GM12878 (cell line): ENCODE data around the gene TTLL11. TPM values are rescaled to one million over a fixed set of nuclear protein-coding genes. Genes with fewer than 3 reads are reported as not detected.

Experiments
- ATAC-seq: fragments of 200-7000 bp; cut with Tn5 transposase; 3 replicates; pipeline ENCODE4 v1.9.1; 2020; ENCODE audit warnings: mild to moderate bottlenecking, moderate library complexity
- BruUV-seq: library from RNA; stranded (reverse); fragments of 400-500 nt; replicated peaks from 2 replicates; lab custom pipeline; 2021; lab: Mats Ljungman, UMichigan
- CTCF ChIA-PET: fragments of 300-600 bp; sonication (Branson Sonifier 250); formaldehyde crosslinking; extraction: SDS; loops from one replicate; lab custom pipeline; 2021; ENCODE audit warnings: inconsistent platforms; lab: Yijun Ruan, JAX
- POLR2A ChIA-PET: fragments of 350-600 bp; formaldehyde crosslinking; extraction: SDS; loops from one replicate; lab custom pipeline; 2021; ENCODE audit warnings: inconsistent platforms; lab: Charles Lee
- RAD21 ChIA-PET: fragments of 300-600 bp; sonication (Branson Sonifier 250); formaldehyde crosslinking; loops from one replicate; lab custom pipeline; 2023; ENCODE audit warnings: antibody characterized with exemption; ENCODE audit not compliant: unreplicated experiment; lab: Charles Lee
- SMC1A ChIA-PET: fragments of 300-600 bp; sonication (Branson Sonifier 250); formaldehyde crosslinking; loops from one replicate; lab custom pipeline; 2023; ENCODE audit not compliant: unreplicated experiment, uncharacterized antibody; lab: Charles Lee
- DNase-seq: peaks from one replicate; pipeline ENCODE4 v3.0.0-alpha.2; 2011; ENCODE audit warnings: low read depth, low spot score
- FAIRE-seq: peaks from 3 replicates; lab custom pipeline; 2011; peaks lifted over from hg19 to GRCh38; lab: Jason Lieb, UNC
- H2AFZ ChIP-seq: 2 replicates; pipeline ENCODE4 v1.6.0; 2011; ENCODE audit warnings: low read depth, low read length, control low read depth; ENCODE audit not compliant: control insufficient read depth
- H3K27ac ChIP-seq: 2 replicates; pipeline ENCODE4 v1.5.1; 2011; ENCODE audit warnings: control low read depth; ENCODE audit not compliant: control insufficient read depth, insufficient read depth
- H3K27me3 ChIP-seq, 2 experiments: replicated peaks in 1 of 2; 2 replicates each; pipeline versions ENCODE4 v1.6.0 to v1.6.1; 2011; ENCODE audit warnings: low read length in 1 of 2; ENCODE audit not compliant: control insufficient read depth in 2 of 2, insufficient read depth in 2 of 2
- H3K36me3 ChIP-seq, 2 experiments: 2 replicates each; pipeline ENCODE4 v1.5.1; 2011; ENCODE audit warnings: low read length in 1 of 2; ENCODE audit not compliant: control insufficient read depth in 2 of 2, insufficient read depth in 2 of 2
- H3K4me1 ChIP-seq: 2 replicates; pipeline ENCODE4 v1.6.1; 2011; ENCODE audit warnings: mild to moderate bottlenecking, low read length, moderate library complexity, mixed read lengths; ENCODE audit not compliant: control insufficient read depth, insufficient read depth
- H3K4me2 ChIP-seq: 2 replicates; pipeline ENCODE4 v1.6.0; 2011; ENCODE audit warnings: control low read depth; ENCODE audit not compliant: control insufficient read depth, insufficient read depth
- H3K4me3 ChIP-seq: fragments of 200-600 bp; sonication (generic); 2 replicates; pipeline ENCODE4 v1.5.1; 2016
- H3K79me2 ChIP-seq: 2 replicates; pipeline ENCODE4 v1.6.0; 2011; ENCODE audit warnings: low read length; ENCODE audit not compliant: control insufficient read depth, insufficient read depth
- H3K9ac ChIP-seq: 2 replicates; pipeline ENCODE4 v1.8.0; 2011; ENCODE audit warnings: low read length, control low read depth, mixed read lengths; ENCODE audit not compliant: control insufficient read depth, insufficient read depth
- H3K9me3 ChIP-seq: replicated peaks from 3 replicates; pipeline ENCODE4 v1.5.1; 2011; ENCODE audit warnings: mild to moderate bottlenecking, low read length; ENCODE audit not compliant: control insufficient read depth, insufficient read depth
- H4K20me1 ChIP-seq: 2 replicates; pipeline ENCODE4 v1.6.0; 2011; ENCODE audit not compliant: control insufficient read depth, insufficient read depth
- BACH1 ChIP-seq: fragments of 450-650 bp; IDR thresholded peaks from 2 replicates; pipeline ENCODE4 v1.6.1; 2017; ENCODE audit warnings: mild to moderate bottlenecking, borderline replicate concordance
- BCL3 ChIP-seq: IDR thresholded peaks from 2 replicates; pipeline ENCODE4 v1.6.1; 2011; ENCODE audit warnings: borderline replicate concordance, low read depth, mild to moderate bottlenecking, moderate library complexity, low read length; ENCODE audit not compliant: insufficient read depth, poor library complexity, severe bottlenecking
- CEBPB ChIP-seq, 2 experiments: fragments of 150-350 bp in 1 of 2; IDR thresholded peaks; 2 replicates each; pipeline ENCODE4 v1.6.1; 2012 to 2014; ENCODE audit warnings: low read depth in 2 of 2, low read length in 2 of 2, borderline replicate concordance in 1 of 2, inconsistent platforms in 1 of 2
- JUND ChIP-seq: IDR thresholded peaks from 2 replicates; pipeline ENCODE4 v1.6.1; 2012; ENCODE audit warnings: low read depth, mild to moderate bottlenecking, low read length, improper control_type of control experiment, moderate library complexity
- MAX ChIP-seq: IDR thresholded peaks from 2 replicates; pipeline ENCODE4 v1.6.1; 2012; ENCODE audit warnings: low read depth, low read length, improper control_type of control experiment
- MTA2 ChIP-seq: fragments of 450-650 bp; IDR thresholded peaks from 2 replicates; pipeline ENCODE4 v1.6.1; 2016; ENCODE audit warnings: low read depth, mild to moderate bottlenecking, moderate library complexity
- PAX8 ChIP-seq: fragments of 450-650 bp; IDR thresholded peaks from 2 replicates; pipeline ENCODE4 v1.6.1; 2017; ENCODE audit warnings: mild to moderate bottlenecking, moderate library complexity
- SMC3 ChIP-seq: IDR thresholded peaks from 2 replicates; pipeline ENCODE4 v1.6.1; 2011; ENCODE audit warnings: low read length, improper control_type of control experiment, borderline replicate concordance
- STAT3 ChIP-seq: IDR thresholded peaks from 2 replicates; pipeline ENCODE4 v1.6.1; 2011; ENCODE audit warnings: low read depth, low read length, improper control_type of control experiment
- TCF12 ChIP-seq: IDR thresholded peaks from 2 replicates; pipeline ENCODE4 v1.6.1; 2011; ENCODE audit warnings: low read depth, mild to moderate bottlenecking, low read length
- ZBTB4 ChIP-seq: fragments of 450-650 bp; formaldehyde crosslinking; IDR thresholded peaks from 2 replicates; pipeline ENCODE4 v1.4.0; 2022; ENCODE audit warnings: mild to moderate bottlenecking, moderate library complexity
- WGBS: methylation state at CpG from one replicate; pipeline ENCODE4 v1.1.6; 2016; ENCODE audit warnings: low lambda C conversion rate; ENCODE audit not compliant: insufficient replicate concordance, insufficient coverage; ENCODE audit errors: missing lambda C conversion rate; 5-methylcytosine and 5-hydroxymethylcytosine counted together
- in situ Hi-C: fragments of 300-500 bp; cut with MboI; formaldehyde crosslinking; loops from 9 replicates; pipeline ENCODE4 v1.14.3; 2018; ENCODE audit warnings: mixed read lengths
- intact Hi-C: fragments of 100-400 bp; cut with micrococcal nuclease; formaldehyde crosslinking; loops from one replicate; pipeline ENCODE4 v1.14.2; 2022; ENCODE audit not compliant: unreplicated experiment
- polyA plus RNA-seq, 11 experiments: library from polyadenylated mRNA; depleted of rRNA in 4 of 11; unstranded in 6 of 11; stranded (reverse) in 5 of 11; fragments of >200 nt; fragmentation: Nextera tagmentation in 4 of 11; fragmentation: Illumina TruSeq in 1 of 11; extraction: Ambion mirVana in 4 of 11; extraction: Trizol in 1 of 11; gene quantifications; 1 replicate in 1 of 11; 2 replicates in 10 of 11; pipeline versions ENCODE4 v1.2.1 to v1.2.3, GENCODE V29; 2011 to 2016; ENCODE audit warnings: inconsistent platforms in 2 of 11, missing spikeins in 2 of 11, low read depth in 1 of 11
- total RNA-seq, 4 experiments: library from RNA; depleted of rRNA in 3 of 4; stranded (reverse); fragments of >200 nt in 3 of 4; fragmentation: Illumina TruSeq in 1 of 4; extraction: Trizol in 1 of 4; gene quantifications; 2 replicates each; pipeline versions ENCODE4 v1.2.1 to v1.2.3, GENCODE V29; 2013 to 2021

Gene TTLL11
- total and polyA plus RNA-seq, 10 of the 15 experiments (the other 5 are each of a cell fraction or from before 2014, with no cell fraction given): 1.2 to 3.7 (median 2.9) TPM

- DNase-seq: no peak
- H3K9me3 ChIP-seq: no peaks in the 10 kb centered on the region
These were observed 243.6 kb downstream of the TTLL11 start for GRCh38 chr9:121849554-121849953.

More at GRCh38 chr9:121849554-121849953, 243.6 kb downstream of the TTLL11 start:
- TF ChIP-seq STAT3 (no peak), CEBPB (IDR thresholded peaks at IDR 0.05; ENCODE audit: borderline replicate concordance in 1 of 2, low read depth in 2 of 2, low read length in 2 of 2) (no peak), BCL3 (no peak), ZBTB4 (CRISPR knock-in tag) (no peak), JUND (no peak), BACH1 (no peak), TCF12 (no peak), MTA2 (no peak), MAX (no peak), SMC3 (no peak), PAX8 (no peak)
- TF ChIP-seq, all 136 proteins: peak for 0
- BruUV-seq: no TSS peak
- FAIRE-seq (no peak), ATAC-seq (no peak)
- Histone ChIP-seq H3K9ac (no peak overlapping the region), H3K4me3 (no peak overlapping the region), H3K27ac (no peak overlapping the region), H2AFZ (no peak overlapping the region), H3K27me3 (no peaks in the 10 kb centered on the region; a peak in 1 of 4 replicates), H3K36me3 (no peaks in the 10 kb centered on the region), H3K4me1 (no peaks in the 10 kb centered on the region), H4K20me1 (no peaks in the 10 kb centered on the region), H3K79me2 (no peaks in the 10 kb centered on the region), H3K4me2 (no peak overlapping the region)
- in situ Hi-C loops: no loop called here
- POLR2A ChIA-PET: no interaction called here
- CTCF ChIA-PET: no interaction called here
- SMC1A ChIA-PET: no interaction called here
- intact Hi-C loops: no loop called here
- RAD21 ChIA-PET: no interaction called here
- WGBS: 19% methylated on average over 4 of the region's 4 CpGs
